SK-N-SH (cell line): Measurements from ENCODE around the gene KLF13. TPM values are rescaled to one million over a fixed set of nuclear protein-coding genes. Genes with fewer than 3 reads are reported as not detected.
A peak's percentile ranks its signal among the peaks of the same experiment; 100 is the strongest.

Experiments
- CTCF ChIA-PET: fragments of 300-600, 350-600 bp; formaldehyde crosslinking; extraction: SDS; loops from one replicate; lab custom pipeline; 2021; lab: Yijun Ruan, JAX
- POLR2A ChIA-PET: fragments of 350-600 bp; sonication (Branson Sonifier 250); formaldehyde crosslinking; extraction: SDS; loops from one replicate; lab custom pipeline; 2020; ENCODE audit warnings: antibody characterized with exemption, inconsistent platforms; lab: Yijun Ruan, JAX
- DNase-seq: peaks from one replicate; pipeline ENCODE4 v3.0.0; 2012
- H2AFZ ChIP-seq: fragments of 200-600 bp; sonication (generic); 2 replicates; pipeline ENCODE4 v1.8.1; 2016; ENCODE audit warnings: antibody characterized with exemption, mild to moderate bottlenecking, low read depth
- H3F3A ChIP-seq: fragments of 200-600 bp; sonication (generic); replicated peaks from 2 replicates; pipeline ENCODE3; 2016; ENCODE audit warnings: antibody characterized with exemption, mild to moderate bottlenecking; ENCODE audit not compliant: insufficient read depth
- H3K27ac ChIP-seq, 2 experiments: fragments of 200-500 bp in 1 of 2; fragments of 200-600 bp in 1 of 2; sonication (Bioruptor generic) in 1 of 2; sonication (generic), shearing (Covaris generic) in 1 of 2; 2 replicates each; pipeline versions ENCODE4 v1.5.1 to v1.6.1; 2014 to 2016; ENCODE audit warnings: low read depth in 2 of 2, inconsistent platforms in 1 of 2, low read length in 1 of 2, mild to moderate bottlenecking in 1 of 2, mixed read lengths in 1 of 2
- H3K27me3 ChIP-seq: fragments of 200-600 bp; sonication (generic), shearing (Covaris generic); 2 replicates; pipeline ENCODE4 v1.6.1; 2016; ENCODE audit warnings: mixed run types; ENCODE audit not compliant: insufficient read depth
- H3K36me3 ChIP-seq, 2 experiments: fragments of 200-500 bp in 1 of 2; fragments of 200-600 bp in 1 of 2; sonication (Bioruptor generic) in 1 of 2; sonication (generic) in 1 of 2; replicated peaks in 1 of 2; 2 replicates each; pipeline versions ENCODE3 to v1.5.1; 2014 to 2016; ENCODE audit warnings: low read length in 1 of 2, mild to moderate bottlenecking in 1 of 2; ENCODE audit not compliant: insufficient read depth in 2 of 2, control insufficient read depth in 1 of 2
- H3K4me1 ChIP-seq, 2 experiments: fragments of 200-500 bp in 1 of 2; fragments of 200-600 bp in 1 of 2; sonication (Bioruptor generic) in 1 of 2; sonication (generic), shearing (Covaris generic) in 1 of 2; 2 replicates each; pipeline versions ENCODE4 v1.5.1 to v1.6.1; 2014 to 2016; ENCODE audit warnings: low read depth in 1 of 2, low read length in 1 of 2, mixed run types in 1 of 2; ENCODE audit not compliant: insufficient read depth in 2 of 2, control insufficient read depth in 1 of 2
- H3K4me2 ChIP-seq: fragments of 200-600 bp; sonication (generic), shearing (Covaris generic); 2 replicates; pipeline ENCODE4 v1.6.1; 2017; ENCODE audit warnings: mixed run types
- H3K4me3 ChIP-seq, 2 experiments: fragments of 200-500 bp in 1 of 2; fragments of 200-600 bp in 1 of 2; sonication (Bioruptor generic) in 1 of 2; sonication (generic), shearing (Covaris generic) in 1 of 2; 2 replicates each; pipeline versions ENCODE4 v1.5.1 to v1.8.1; 2014 to 2016; ENCODE audit warnings: low read depth in 2 of 2, inconsistent platforms in 1 of 2, low read length in 1 of 2, mild to moderate bottlenecking in 1 of 2, mixed read lengths in 1 of 2, moderate library complexity in 1 of 2
- H3K79me2 ChIP-seq: fragments of 200-600 bp; sonication (generic); 2 replicates; pipeline ENCODE4 v1.8.1; 2017; ENCODE audit warnings: mild to moderate bottlenecking; ENCODE audit not compliant: insufficient read depth
- H3K9ac ChIP-seq: fragments of 200-600 bp; sonication (generic); 2 replicates; pipeline ENCODE4 v1.6.1; 2017; ENCODE audit warnings: mixed run types
- H3K9me2 ChIP-seq: fragments of 200-600 bp; sonication (generic); 2 replicates; pipeline ENCODE4 v1.6.1; 2017; ENCODE audit warnings: mixed run types
- H3K9me3 ChIP-seq: fragments of 200-600 bp; sonication (generic); 2 replicates; pipeline ENCODE4 v1.6.1; 2017; ENCODE audit warnings: mixed run types, mild to moderate bottlenecking, moderate library complexity
- H4K20me1 ChIP-seq: fragments of 200-600 bp; sonication (generic); 2 replicates; pipeline ENCODE4 v1.6.1; 2017; ENCODE audit warnings: mild to moderate bottlenecking, mixed run types; ENCODE audit not compliant: insufficient read depth
- ELF1 ChIP-seq: IDR thresholded peaks from 2 replicates; pipeline ENCODE4 v1.4.0; 2012
- EP300 ChIP-seq, 2 experiments: IDR thresholded peaks; 2 replicates each; pipeline versions ENCODE4 v1.4.0 to v1.6.1; 2012; ENCODE audit warnings: borderline replicate concordance in 1 of 2, low read depth in 1 of 2, low read length in 1 of 2
- FOSL2 ChIP-seq: IDR thresholded peaks from 2 replicates; pipeline ENCODE4 v1.4.0; 2012; ENCODE audit warnings: low read depth, mild to moderate bottlenecking, moderate library complexity, borderline replicate concordance
- FOXM1 ChIP-seq: IDR thresholded peaks from 2 replicates; pipeline ENCODE4 v1.4.0; 2012; ENCODE audit warnings: low read depth, mild to moderate bottlenecking
- GABPA ChIP-seq: IDR thresholded peaks from 2 replicates; pipeline ENCODE4 v1.4.0; 2012; ENCODE audit warnings: low read depth, mild to moderate bottlenecking
- GATA2 ChIP-seq: sonication (generic); formaldehyde crosslinking; IDR thresholded peaks from 2 replicates; pipeline ENCODE4 v1.5.0; 2020; ENCODE audit warnings: mild to moderate bottlenecking, missing genetic modification reagents
- JUND ChIP-seq: IDR thresholded peaks from 2 replicates; pipeline ENCODE4 v1.4.0; 2012
- MXI1 ChIP-seq: IDR thresholded peaks from 2 replicates; pipeline ENCODE4 v1.6.1; 2012; ENCODE audit warnings: mild to moderate bottlenecking, low read depth, low read length, improper control_type of control experiment
- POLR2AphosphoS5 ChIP-seq: IDR thresholded peaks from 2 replicates; pipeline ENCODE4 v1.6.1; 2012; ENCODE audit warnings: low read depth, low read length
- RAD21 ChIP-seq: IDR thresholded peaks from 2 replicates; pipeline ENCODE4 v1.6.1; 2012; ENCODE audit warnings: mild to moderate bottlenecking, low read length
- REST ChIP-seq: IDR thresholded peaks from 2 replicates; pipeline ENCODE4 v1.6.1; 2012; ENCODE audit warnings: mild to moderate bottlenecking, low read depth, low read length, moderate library complexity
- RXRA ChIP-seq: IDR thresholded peaks from 2 replicates; pipeline ENCODE4 v1.4.0; 2012; ENCODE audit warnings: low read depth, mild to moderate bottlenecking, borderline replicate concordance
- SIN3A ChIP-seq: IDR thresholded peaks from 2 replicates; pipeline ENCODE4 v1.6.1; 2012; ENCODE audit warnings: low read depth, mild to moderate bottlenecking, low read length, moderate library complexity, borderline replicate concordance
- TAF1 ChIP-seq: IDR thresholded peaks from 2 replicates; pipeline ENCODE4 v1.6.1; 2012; ENCODE audit warnings: low read depth, mild to moderate bottlenecking, low read length, moderate library complexity, borderline replicate concordance
- TCF12 ChIP-seq: IDR thresholded peaks from 2 replicates; pipeline ENCODE4 v1.4.0; 2012
- USF1 ChIP-seq: IDR thresholded peaks from 2 replicates; pipeline ENCODE4 v1.4.0; 2012; ENCODE audit warnings: low read depth, borderline replicate concordance
- YY1 ChIP-seq: IDR thresholded peaks from 2 replicates; pipeline ENCODE4 v1.4.0; 2012; ENCODE audit warnings: low read depth, mild to moderate bottlenecking
- ZBTB33 ChIP-seq: IDR thresholded peaks from 2 replicates; pipeline ENCODE4 v1.4.0; 2012; ENCODE audit warnings: low read depth, borderline replicate concordance
- WGBS: methylation state at CpG from one replicate; pipeline ENCODE4 v1.1.6; 2017; ENCODE audit warnings: low lambda C conversion rate; 5-methylcytosine and 5-hydroxymethylcytosine counted together
- polyA plus RNA-seq, 3 experiments: library from polyadenylated mRNA; depleted of rRNA; stranded (reverse); fragments of >200 nt; gene quantifications; 2 replicates each; pipeline ENCODE4 v1.2.3, GENCODE V29; 2012

Gene KLF13
- polyA plus RNA-seq, 1 of the 3 experiments (the other 2 are of a cell fraction): 7.1 TPM

GRCh38 chr15:31280046-31280830 lies 46.4 kb upstream of the KLF13 start:
- Histone ChIP-seq H3K27me3 (no peaks in the 10 kb centered on the region), H2AFZ (no peak overlapping the region), H3K9me3 (no peaks in the 10 kb centered on the region), H3K4me3 (no peak overlapping the region), H3K4me2 (no peak overlapping the region), H3K9me2 (no peaks in the 10 kb centered on the region), H4K20me1 (no peaks in the 10 kb centered on the region), H3K36me3 (no peaks in the 10 kb centered on the region), H3K9ac (no peak overlapping the region), H3K79me2 (no peaks in the 10 kb centered on the region), H3K4me1 (peaks cover 0 to 29% of the 10 kb centered on the region in 2 experiments; a peak in 1 of 4 replicates), H3F3A (no peaks in the 10 kb centered on the region), H3K27ac (peak overlapping the region in 1 of 2 experiments; percentile 14; a peak in 1 of 4 replicates)
- 58% methylated on average over 7 of the region's 16 CpGs for WGBS
- TF ChIP-seq GABPA (no peak), EP300 (IDR thresholded peaks at IDR 0.05; ENCODE audit: borderline replicate concordance in 1 of 2, low read depth in 1 of 2, low read length in 1 of 2) (0 out of 4 replicates have a peak, but pooled peaks of 1 of the 2 experiments have one; percentile 6)
- ChIA-PET POLR2A (interaction anchor here (1.2 kb wide), 1 partner anchor 16 kb away, joined by 4 read pairs; no protein-coding TSS in a partner anchor), CTCF (interaction anchor here (0.8 to 1.6 kb wide), 3 partner anchors 17 to 151 kb away, joined by 3 to 4 read pairs (median 3); no protein-coding TSS in a partner anchor)
- peak; percentile 50 for DNase-seq

GRCh38 chr15:31280831-31281216 lies 45.8 kb upstream of the KLF13 start:
- H3K36me3 ChIP-seq: no peaks in the 10 kb centered on the region
- no peak overlapping the region for H2AFZ ChIP-seq
- no peaks in the 10 kb centered on the region for H3K9me3 ChIP-seq
- no peak overlapping the region for H3K4me2 ChIP-seq
- no peaks in the 10 kb centered on the region for H3F3A ChIP-seq
- DNase-seq: peak; percentile 7
- peaks cover 0 to 25% of the 10 kb centered on the region in 2 experiments; a peak in 1 of 4 replicates for H3K4me1 ChIP-seq
- H3K79me2 ChIP-seq: no peaks in the 10 kb centered on the region
- TF ChIP-seq GABPA: no peak
- TF ChIP-seq ELF1: no peak
- TF ChIP-seq FOXM1: no peak
- no peak for TF ChIP-seq MXI1
- no peak for TF ChIP-seq REST
- TF ChIP-seq SIN3A: no peak
- TF ChIP-seq GATA2 (CRISPR knock-in tag): no peak
- no peak for TF ChIP-seq RXRA
- no peak for TF ChIP-seq FOSL2
- TF ChIP-seq TAF1: no peak
- no peak for TF ChIP-seq ZBTB33
- no peak for TF ChIP-seq YY1
- TF ChIP-seq USF1: no peak
- TF ChIP-seq POLR2AphosphoS5: no peak
- no peak for TF ChIP-seq JUND
- TF ChIP-seq RAD21: no peak
- no peak for TF ChIP-seq TCF12
- H3K27me3 ChIP-seq: no peaks in the 10 kb centered on the region
- no peaks in the 10 kb centered on the region for H3K9me2 ChIP-seq
- no peak overlapping the region for H3K27ac ChIP-seq
- ChIA-PET CTCF (interaction anchor here (1.3 to 1.6 kb wide), 2 partner anchors 16 to 152 kb away, joined by 3 to 4 read pairs; no protein-coding TSS in a partner anchor), POLR2A (no interaction called here)
- no peak overlapping the region for H3K9ac ChIP-seq
- no peaks in the 10 kb centered on the region for H4K20me1 ChIP-seq
- H3K4me3 ChIP-seq: no peak overlapping the region
- 64% methylated on average over 6 of the region's 6 CpGs for WGBS
